ENCODE measurements around the gene KRTAP2-2. TPM values are rescaled to one million over a fixed set of nuclear protein-coding genes. Genes with fewer than 3 reads are reported as not detected.
"Not testable (repeated sequence)": the region's sequence is repeated elsewhere in the genome, so short reads cannot be mapped to it uniquely, and the experiment has no call there.

The KRTAP2-2 gene
- not detected for total RNA-seq

- not testable (repeated sequence) for DNase-seq (ENCODE audit: low read depth in 2 of 3, low spot score in 2 of 3)
These were observed at the start of gene KRTAP2-2 for GRCh38 chr17:41055130-41055529. Gene KRTAP2-2, minus strand, starts transcription at chr17:41055230. Its CDS starts 19 bp downstream, at chr17:41055211.

GRCh38 chr17:41104386-41105038 lies 49.5 kb upstream of the KRTAP2-2 start:
- DNase-seq (ENCODE audit: low read depth in 2 of 3, low spot score in 2 of 3) = not testable (repeated sequence)

- no peak for DNase-seq (ENCODE audit: low read depth in 2 of 3, low spot score in 2 of 3)
These were observed 48.9 kb upstream of the KRTAP2-2 start for GRCh38 chr17:41103896-41104295.

- DNase-seq (ENCODE audit: low read depth in 2 of 3, low spot score in 2 of 3) = no peak
These were observed 46.7 kb upstream of the KRTAP2-2 start, which contains the start of gene KRTAP4-16 for GRCh38 chr17:41101586-41102259. Gene KRTAP4-16, minus strand, starts transcription at chr17:41102209. Its CDS starts 0 bp downstream, at chr17:41102209.

GRCh38 chr17:41099682-41100480 lies 44.9 kb upstream of the KRTAP2-2 start:
- DNase-seq (ENCODE audit: low read depth in 2 of 3, low spot score in 2 of 3) = peak in 1 of 3 donors; percentile 36

GRCh38 chr17:41098481-41098880 lies 43.5 kb upstream of the KRTAP2-2 start:
- DNase-seq (ENCODE audit: low read depth in 2 of 3, low spot score in 2 of 3) = no peak

- DNase-seq (ENCODE audit: low read depth in 2 of 3, low spot score in 2 of 3) = no peak
These were observed 43.0 kb upstream of the KRTAP2-2 start, which contains the start of gene KRTAP4-8 for GRCh38 chr17:41098042-41098441. Gene KRTAP4-8, minus strand, starts transcription at chr17:41098142. Its CDS starts 58 bp downstream, at chr17:41098084.

- no peak for DNase-seq (ENCODE audit: low read depth in 2 of 3, low spot score in 2 of 3)
These were observed 41.0 kb upstream of the KRTAP2-2 start for GRCh38 chr17:41096055-41096454.

GRCh38 chr17:41088760-41089352 lies 33.8 kb upstream of the KRTAP2-2 start:
- DNase-seq (ENCODE audit: low read depth in 2 of 3, low spot score in 2 of 3) = not testable (repeated sequence)

GRCh38 chr17:41084100-41084856 lies 29.2 kb upstream of the KRTAP2-2 start, which contains the start of gene KRTAP4-7:
Gene KRTAP4-7, plus strand, starts transcription at chr17:41084150. Its CDS starts 57 bp downstream, at chr17:41084207.
- DNase-seq (ENCODE audit: low read depth in 2 of 3, low spot score in 2 of 3) = not testable (repeated sequence)

GRCh38 chr17:41083427-41083826 lies 28.4 kb upstream of the KRTAP2-2 start:
- DNase-seq (ENCODE audit: low read depth in 2 of 3, low spot score in 2 of 3) = not testable (repeated sequence)

- DNase-seq (ENCODE audit: low read depth in 2 of 3, low spot score in 2 of 3) = no peak
These were observed 27.6 kb upstream of the KRTAP2-2 start for GRCh38 chr17:41082626-41083025.

GRCh38 chr17:41076788-41077187 lies 21.8 kb upstream of the KRTAP2-2 start:
- no peak for DNase-seq (ENCODE audit: low read depth in 2 of 3, low spot score in 2 of 3)

- DNase-seq (ENCODE audit: low read depth in 2 of 3, low spot score in 2 of 3) = no peak
These were observed 18.6 kb upstream of the KRTAP2-2 start for GRCh38 chr17:41073676-41074075.

GRCh38 chr17:41071606-41072360 lies 16.8 kb upstream of the KRTAP2-2 start:
- DNase-seq (ENCODE audit: low read depth in 2 of 3, low spot score in 2 of 3) = no peak

- no peak for DNase-seq (ENCODE audit: low read depth in 2 of 3, low spot score in 2 of 3)
These were observed 14.0 kb upstream of the KRTAP2-2 start for GRCh38 chr17:41069031-41069430.

GRCh38 chr17:41067281-41067680 lies 12.3 kb upstream of the KRTAP2-2 start:
- no peak for DNase-seq (ENCODE audit: low read depth in 2 of 3, low spot score in 2 of 3)

- no peak for DNase-seq (ENCODE audit: low read depth in 2 of 3, low spot score in 2 of 3)
These were observed 11.0 kb upstream of the KRTAP2-2 start, which contains the start of gene KRTAP2-4 for GRCh38 chr17:41065829-41066624. Gene KRTAP2-4, minus strand, starts transcription at chr17:41065879. Its CDS starts 34 bp downstream, at chr17:41065845.

Measured in hematopoietic multipotent progenitor cell (in vitro differentiated cells).